HUES6 (cell line): ENCODE data around the gene CHRNA9.
"Not testable (repeated sequence)": the region's sequence is repeated elsewhere in the genome, so short reads cannot be mapped to it uniquely, and the experiment has no call there.

ENCODE experiments used
- H3K27ac ChIP-seq: 2 replicates; pipeline ENCODE4 v1.7.0; 2013; ENCODE audit warnings: low read depth, mild to moderate bottlenecking, low read length, inconsistent platforms
- H3K27me3 ChIP-seq: 2 replicates; pipeline ENCODE4 v1.6.1; 2013; ENCODE audit warnings: low read length; ENCODE audit not compliant: control insufficient read depth, insufficient read depth
- H3K36me3 ChIP-seq: 2 replicates; pipeline ENCODE4 v1.6.1; 2013; ENCODE audit warnings: low read length; ENCODE audit not compliant: control insufficient read depth, insufficient read depth
- H3K4me1 ChIP-seq: 2 replicates; pipeline ENCODE4 v1.6.1; 2013; ENCODE audit warnings: low read length; ENCODE audit not compliant: control insufficient read depth, insufficient read depth
- H3K4me3 ChIP-seq: 2 replicates; pipeline ENCODE4 v1.5.1; 2013; ENCODE audit warnings: low read depth, low read length
- H3K9ac ChIP-seq: one replicate; pipeline ENCODE4 v1.6.1; 2013; ENCODE audit warnings: mild to moderate bottlenecking, low read length
- H3K9me3 ChIP-seq: 2 replicates; pipeline ENCODE4 v1.6.1; 2013; ENCODE audit warnings: low read depth, low read length; ENCODE audit not compliant: control insufficient read depth, insufficient read depth

CHRNA9 gene

GRCh38 chr4:40334591-40335524 is at the start of gene CHRNA9:
TSS of gene CHRNA9 (plus strand) at chr4:40335333. CDS start at chr4:40335468, 135 bp downstream.
- H3K27me3 ChIP-seq, result no peaks in the 10 kb centered on the region
- H3K4me3 ChIP-seq, result no peak within 1 kb of the TSS
- H3K36me3 ChIP-seq, result no peaks in the 10 kb centered on the region
- peaks cover 25% of the 10 kb centered on the region for H3K4me1 ChIP-seq
- no peak within 1 kb of the TSS for H3K9ac ChIP-seq
- H3K27ac ChIP-seq, result 0 out of 2 replicates have a peak within 1 kb of the TSS, but pooled peaks have one; percentile 5
- no peaks in the 10 kb centered on the region for H3K9me3 ChIP-seq

- Histone ChIP-seq H3K36me3 (no peaks in the 10 kb centered on the region), H3K27ac (no peak overlapping the region), H3K27me3 (no peaks in the 10 kb centered on the region), H3K9ac (no peak overlapping the region), H3K4me1 (no peaks in the 10 kb centered on the region), H3K9me3 (no peaks in the 10 kb centered on the region), H3K4me3 (no peak overlapping the region)
Observed at GRCh38 chr4:40285692-40286091, 49.4 kb upstream of the CHRNA9 start.

GRCh38 chr4:40288566-40288965 is 46.6 kb upstream of the CHRNA9 start:
- Histone ChIP-seq H3K9me3 (0 out of 2 replicates have a peak, but pooled peaks cover 3% of the 10 kb centered on the region), H3K9ac (no peak overlapping the region), H3K36me3 (no peaks in the 10 kb centered on the region), H3K27me3 (no peaks in the 10 kb centered on the region), H3K4me3 (no peak overlapping the region), H3K4me1 (no peaks in the 10 kb centered on the region), H3K27ac (no peak overlapping the region)

- no peaks in the 10 kb centered on the region for H3K4me1 ChIP-seq
- H3K36me3 ChIP-seq, result no peaks in the 10 kb centered on the region
- H3K9ac ChIP-seq, result no peak overlapping the region
- H3K27me3 ChIP-seq, result no peaks in the 10 kb centered on the region
- peaks cover 6% of the 10 kb centered on the region; the same call in 1 of the 2 replicates for H3K9me3 ChIP-seq
- no peak overlapping the region for H3K27ac ChIP-seq
- no peak overlapping the region for H3K4me3 ChIP-seq
Observed at GRCh38 chr4:40289366-40290188, 45.6 kb upstream of the CHRNA9 start.

GRCh38 chr4:40290611-40291186 is 44.4 kb upstream of the CHRNA9 start:
- not testable (repeated sequence) for H3K9ac ChIP-seq, H3K27me3 ChIP-seq, H3K27ac ChIP-seq, H3K4me3 ChIP-seq, H3K36me3 ChIP-seq, H3K4me1 ChIP-seq
- H3K9me3 ChIP-seq, result peaks cover 16% of the 10 kb centered on the region; the same call in 1 of the 2 replicates

GRCh38 chr4:40292313-40292759 is 42.8 kb upstream of the CHRNA9 start:
- no peak overlapping the region for H3K4me3 ChIP-seq

GRCh38 chr4:40294339-40294738 is 40.8 kb upstream of the CHRNA9 start:
- Histone ChIP-seq H3K36me3 (no peaks in the 10 kb centered on the region), H3K4me3 (no peak overlapping the region), H3K9ac (no peak overlapping the region), H3K27me3 (no peaks in the 10 kb centered on the region), H3K27ac (no peak overlapping the region), H3K4me1 (no peaks in the 10 kb centered on the region), H3K9me3 (peaks cover 17% of the 10 kb centered on the region; the same call in 1 of the 2 replicates)

More at GRCh38 chr4:40292313-40292759, 42.8 kb upstream of the CHRNA9 start:
- no peak overlapping the region for H3K27ac ChIP-seq
- H3K4me1 ChIP-seq, result no peaks in the 10 kb centered on the region
- H3K36me3 ChIP-seq, result no peaks in the 10 kb centered on the region
- peaks cover 17% of the 10 kb centered on the region; the same call in 1 of the 2 replicates for H3K9me3 ChIP-seq
- no peaks in the 10 kb centered on the region for H3K27me3 ChIP-seq
- H3K9ac ChIP-seq, result no peak overlapping the region

- H3K9ac ChIP-seq, H3K27me3 ChIP-seq, H3K4me1 ChIP-seq, H3K36me3 ChIP-seq, H3K4me3 ChIP-seq, H3K27ac ChIP-seq: not testable (repeated sequence)
- H3K9me3 ChIP-seq, result peaks cover 17% of the 10 kb centered on the region; the same call in 1 of the 2 replicates
Observed at GRCh38 chr4:40295030-40295429, 40.1 kb upstream of the CHRNA9 start.

- no peaks in the 10 kb centered on the region for H3K27me3 ChIP-seq
- no peaks in the 10 kb centered on the region for H3K36me3 ChIP-seq
- H3K27ac ChIP-seq, result no peak overlapping the region
- H3K4me1 ChIP-seq, result peaks cover 2% of the 10 kb centered on the region; the same call in 1 of the 2 replicates
- H3K4me3 ChIP-seq, result no peak overlapping the region
- peaks cover 17% of the 10 kb centered on the region; the same call in 1 of the 2 replicates for H3K9me3 ChIP-seq
- no peak overlapping the region for H3K9ac ChIP-seq
Observed at GRCh38 chr4:40295572-40295971, 39.6 kb upstream of the CHRNA9 start.

GRCh38 chr4:40299126-40299525 is 36.0 kb upstream of the CHRNA9 start:
- Histone ChIP-seq H3K36me3 (no peaks in the 10 kb centered on the region), H3K27ac (no peak overlapping the region), H3K4me1 (peaks cover 6% of the 10 kb centered on the region; the same call in 1 of the 2 replicates), H3K4me3 (no peak overlapping the region), H3K27me3 (no peaks in the 10 kb centered on the region), H3K9me3 (peaks cover 18% of the 10 kb centered on the region), H3K9ac (no peak overlapping the region)
